Hematopoietic multipotent progenitor cell (in vitro differentiated cells): Measurements from ENCODE around the gene NPW. TPM values are rescaled to one million over a fixed set of nuclear protein-coding genes. Genes with fewer than 3 reads are reported as not detected.
A peak's percentile ranks its signal among the peaks of the same experiment; 100 is the strongest.

Experiments used
- DNase-seq, 3 donors: peaks; one replicate each; pipeline ENCODE4 v3.0.0-alpha.2; 2011 to 2015; ENCODE audit warnings: low read depth in 2 of 3, low spot score in 2 of 3
- total RNA-seq: library from RNA; depleted of rRNA; stranded (reverse); fragments of >200 nt; gene quantifications from one replicate; pipeline ENCODE4 v1.2.3, GENCODE V29; 2012

Gene NPW
- total RNA-seq, result 3.8 TPM

- peak in 2 of 3 donors; percentile 57 to 67 for DNase-seq
Observed at GRCh38 chr16:2019518-2019920, at the start of gene NPW. Gene NPW, plus strand, starts transcription at chr16:2019785.

- peak; percentile 97 to 99 (median 97) for DNase-seq
Observed at GRCh38 chr16:1971796-1972489, 47.6 kb upstream of the NPW start, which contains the start of gene TBL3. Gene TBL3, plus strand, starts transcription at chr16:1972053. Its CDS starts 112 bp downstream, at chr16:1972165.

GRCh38 chr16:1972490-1972877, 47.1 kb upstream of the NPW start:
- no peak for DNase-seq

GRCh38 chr16:1973461-1974156, 46.0 kb upstream of the NPW start:
- DNase-seq, result no peak

- DNase-seq, result no peak
Observed at GRCh38 chr16:1974157-1975070, 45.2 kb upstream of the NPW start.

- no peak for DNase-seq
Observed at GRCh38 chr16:1975432-1976215, 44.0 kb upstream of the NPW start.

GRCh38 chr16:1976216-1976520, 43.4 kb upstream of the NPW start:
- DNase-seq, result no peak

GRCh38 chr16:1976951-1977874, 42.4 kb upstream of the NPW start:
- DNase-seq, result no peak

GRCh38 chr16:1977875-1978268, 41.7 kb upstream of the NPW start:
- no peak for DNase-seq

GRCh38 chr16:1978476-1979120, 41.0 kb upstream of the NPW start:
- DNase-seq, result no peak

GRCh38 chr16:1979271-1980029, 40.1 kb upstream of the NPW start:
- DNase-seq, result no peak

- no peak for DNase-seq
Observed at GRCh38 chr16:1980030-1980769, 39.4 kb upstream of the NPW start.

GRCh38 chr16:1980770-1981087, 38.9 kb upstream of the NPW start:
- DNase-seq, result no peak

GRCh38 chr16:1981398-1981836, 38.2 kb upstream of the NPW start, which contains the start of gene NOXO1:
Gene NOXO1, minus strand, starts transcription at chr16:1981469. Its CDS starts 290 bp downstream, at chr16:1981179.
- DNase-seq, result no peak

- DNase-seq, result no peak
Observed at GRCh38 chr16:1982013-1982433, 37.6 kb upstream of the NPW start.

GRCh38 chr16:1982991-1983543, 36.5 kb upstream of the NPW start:
- DNase-seq, result no peak
